Stimulated activated CD8-positive, alpha-beta memory T cell treated with anti-CD3 and anti-CD28 coated beads, Interleukin-12 subunit alpha, Interleukin-12 subunit beta, amount 100 ng/mL, for 24 hours (primary cell): ENCODE results near the gene DNMBP.
"Not testable (repeated sequence)": the region's sequence is repeated elsewhere in the genome, so short reads cannot be mapped to it uniquely, and the experiment has no call there.

Experiments used
- DNase-seq: peaks from one replicate; pipeline ENCODE4 v3.0.0-alpha.2; 2020; ENCODE audit errors: extremely low read depth

DNMBP gene

DNA sequence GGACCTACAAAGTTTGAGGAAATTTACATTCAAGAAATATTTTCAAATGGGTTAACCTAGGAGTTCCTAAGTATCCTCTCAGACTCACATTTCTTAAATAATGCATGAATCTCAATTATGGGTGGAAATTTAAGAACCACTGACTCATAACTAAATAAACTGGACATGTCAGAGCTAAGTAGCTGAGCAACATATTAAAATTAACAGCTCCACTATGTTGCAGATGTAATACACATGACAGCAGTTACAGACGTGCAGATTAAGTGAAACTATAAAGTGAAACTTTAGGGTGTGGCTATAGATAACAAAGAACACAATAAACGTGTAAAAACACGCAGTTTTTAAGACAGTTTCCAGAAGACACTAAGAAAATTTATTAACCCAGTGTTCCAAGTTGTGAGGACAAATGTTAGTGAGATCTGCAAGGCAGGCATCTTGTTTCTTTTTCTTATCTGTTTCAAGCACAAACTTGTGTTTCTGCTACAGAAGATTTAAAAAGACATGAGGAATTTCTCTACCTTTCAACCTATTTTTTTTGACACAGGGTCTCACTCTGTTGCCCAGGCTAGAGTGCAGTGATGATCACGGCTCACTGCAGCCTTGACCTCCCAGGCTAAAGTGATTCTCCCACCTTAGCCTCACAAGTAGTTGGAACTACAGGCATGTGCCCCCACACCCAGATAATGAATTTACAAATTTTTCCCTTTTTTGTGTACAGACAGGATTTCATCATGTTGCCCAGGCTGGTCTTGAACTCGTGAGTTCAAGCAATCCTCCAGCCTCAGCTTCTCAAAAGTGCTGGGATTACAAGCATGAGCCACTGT is 25.3 kb downstream of the DNMBP start:
- DNase-seq, result no peak

DNA sequence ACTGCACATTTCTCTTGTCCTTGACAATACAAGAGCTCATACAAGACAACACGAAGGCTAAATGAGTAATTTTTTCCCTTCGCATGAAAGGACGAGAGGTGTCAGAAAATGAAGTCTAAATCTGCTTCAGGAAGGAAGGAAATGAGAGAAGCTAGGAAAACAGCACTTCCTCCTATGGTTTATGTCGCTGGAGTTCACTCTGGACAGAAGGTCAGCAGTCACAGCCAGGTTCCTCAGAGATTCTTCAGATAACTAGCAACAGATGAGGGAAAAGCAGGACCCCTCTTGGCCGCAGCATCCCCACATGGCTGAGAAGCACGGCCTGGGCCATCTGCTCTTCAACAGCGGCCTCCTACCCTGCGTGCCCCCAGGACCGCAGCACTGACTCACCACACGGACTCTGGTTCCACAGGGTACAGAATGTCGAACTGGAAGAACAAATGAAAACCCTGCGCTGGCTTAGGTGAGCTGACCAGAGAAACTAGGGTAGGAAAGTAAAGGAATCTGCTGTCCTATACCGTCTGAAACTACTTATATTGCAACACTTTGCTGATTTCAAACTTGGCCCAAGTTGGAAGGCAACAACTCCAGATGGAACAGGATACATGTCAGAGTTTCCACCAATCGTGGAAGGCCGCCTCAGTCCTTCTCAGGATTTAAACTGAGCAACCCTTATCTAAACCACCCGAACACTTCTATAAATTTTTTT is 26.3 kb downstream of the DNMBP start:
- no peak for DNase-seq

- DNase-seq, result no peak
These were observed 27.0 kb downstream of the DNMBP start for GRCh38 chr10:99982728-99983127.

DNA sequence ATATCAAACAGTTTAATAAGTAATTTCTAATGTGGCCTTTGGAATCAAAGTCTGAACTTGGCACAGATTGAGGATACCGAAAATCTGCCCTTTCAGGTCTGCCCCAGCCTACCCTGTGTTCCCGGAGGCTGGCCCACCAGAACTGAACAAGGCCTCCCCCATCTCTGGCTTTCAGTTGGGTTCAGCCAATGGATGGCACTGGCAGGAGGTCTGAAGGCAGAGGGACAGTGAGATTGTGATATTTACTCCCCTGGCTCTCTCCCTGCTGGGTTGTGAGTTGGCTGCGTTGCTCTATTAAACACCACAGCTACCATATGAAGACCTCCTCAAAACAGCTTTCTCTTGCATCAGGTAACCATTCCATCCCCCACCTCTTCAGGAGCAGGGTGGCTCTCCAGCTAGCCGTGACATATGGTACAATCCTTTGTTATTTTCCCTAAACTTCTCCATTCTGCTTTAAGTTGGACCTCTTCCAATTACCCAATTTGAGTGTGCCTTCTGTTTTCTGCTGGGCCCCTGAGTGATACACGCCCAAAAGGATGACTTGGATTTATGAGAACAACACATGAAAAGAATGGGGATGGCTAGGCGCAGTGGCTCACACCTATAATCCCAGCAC is 28.1 kb downstream of the DNMBP start:
- DNase-seq, result no peak

DNA sequence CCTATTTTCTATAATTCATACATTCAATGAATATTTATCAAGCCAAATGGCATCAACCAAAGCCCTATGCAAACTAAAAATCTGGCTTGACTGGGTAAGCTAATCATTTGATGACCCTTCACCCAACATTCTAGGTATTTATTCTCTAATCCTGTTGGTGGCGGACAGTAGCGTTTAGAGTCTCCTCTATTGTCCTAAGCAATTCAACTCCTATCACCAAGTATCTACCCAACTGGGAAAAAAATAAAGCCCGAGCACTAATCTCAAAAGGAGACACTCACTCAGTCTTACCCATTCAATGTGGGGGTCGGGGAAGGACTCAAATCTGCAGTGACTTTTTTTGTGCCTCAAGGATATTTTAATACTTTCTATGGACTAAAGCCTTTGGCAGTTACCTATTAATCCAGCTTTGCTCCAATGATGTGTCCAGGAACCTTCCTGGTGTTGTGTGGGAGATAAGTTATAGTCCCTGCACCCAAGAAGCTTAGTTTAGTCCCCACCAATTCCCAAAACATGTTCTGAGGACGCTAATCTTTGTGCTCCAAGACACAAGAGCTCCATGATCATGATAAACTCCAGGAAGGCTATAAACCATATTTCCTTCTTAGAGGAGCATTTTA is 30.6 kb downstream of the DNMBP start:
- DNase-seq, result no peak

DNA sequence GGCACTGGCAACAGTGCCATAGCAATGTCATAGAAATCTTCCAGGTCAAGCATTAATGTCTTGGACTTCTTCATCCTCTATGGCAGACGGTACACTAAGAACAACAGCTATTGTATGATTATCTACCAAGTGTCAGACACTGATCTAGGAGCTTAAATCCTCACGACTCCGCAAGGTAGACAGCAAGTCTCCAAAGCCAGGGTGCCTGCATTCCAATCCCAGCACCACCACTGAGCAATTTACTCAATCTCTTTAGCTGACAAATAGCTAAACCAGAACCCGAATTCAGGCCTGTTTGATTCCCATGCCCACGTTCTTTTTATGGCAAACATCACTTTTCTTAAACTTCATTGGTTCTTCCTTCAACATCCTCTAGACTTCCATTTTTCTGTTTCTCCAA is 31.8 kb downstream of the DNMBP start:
- no peak for DNase-seq

- DNase-seq, result no peak
These were observed 32.7 kb downstream of the DNMBP start for GRCh38 chr10:99976886-99977665.

DNA sequence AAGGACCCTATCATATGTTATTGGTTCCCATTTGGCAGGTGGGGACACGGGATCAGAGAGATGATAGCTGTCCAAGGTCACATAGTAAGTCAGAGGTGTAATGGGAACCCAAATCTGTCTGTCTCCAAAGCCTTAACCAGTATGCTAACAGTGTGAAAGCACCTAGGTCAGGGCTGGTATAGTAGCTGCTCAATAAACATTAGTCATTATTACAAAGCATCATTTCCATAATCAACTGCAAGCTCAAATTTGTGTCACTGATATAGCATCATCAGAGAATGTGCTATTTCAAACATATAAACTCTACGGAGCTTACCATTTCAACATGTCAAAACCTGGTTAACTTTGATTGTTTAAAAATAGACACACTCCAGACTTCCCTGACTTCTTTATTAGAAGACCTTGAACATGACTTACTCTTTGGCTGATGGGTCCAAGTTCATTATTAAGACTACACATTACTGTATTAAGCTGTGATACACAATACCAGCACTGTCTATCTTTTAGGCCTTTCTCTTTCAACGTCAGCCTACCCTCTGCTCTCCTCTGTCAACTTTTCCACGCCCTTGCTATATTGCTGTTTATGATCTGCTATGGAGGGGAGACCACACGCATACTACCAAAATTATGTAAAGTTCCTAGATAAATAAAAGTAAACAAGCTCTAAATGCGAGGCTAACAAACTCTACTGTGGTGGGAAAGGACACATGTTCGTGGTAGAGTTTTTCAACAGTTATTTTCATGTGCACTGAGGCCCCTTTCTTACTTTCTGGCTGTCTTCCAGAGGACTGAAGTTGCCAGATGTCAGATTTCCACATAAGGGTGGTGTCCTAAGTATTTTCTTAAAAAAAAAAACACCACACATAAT is 33.6 kb downstream of the DNMBP start:
- no peak for DNase-seq

DNA sequence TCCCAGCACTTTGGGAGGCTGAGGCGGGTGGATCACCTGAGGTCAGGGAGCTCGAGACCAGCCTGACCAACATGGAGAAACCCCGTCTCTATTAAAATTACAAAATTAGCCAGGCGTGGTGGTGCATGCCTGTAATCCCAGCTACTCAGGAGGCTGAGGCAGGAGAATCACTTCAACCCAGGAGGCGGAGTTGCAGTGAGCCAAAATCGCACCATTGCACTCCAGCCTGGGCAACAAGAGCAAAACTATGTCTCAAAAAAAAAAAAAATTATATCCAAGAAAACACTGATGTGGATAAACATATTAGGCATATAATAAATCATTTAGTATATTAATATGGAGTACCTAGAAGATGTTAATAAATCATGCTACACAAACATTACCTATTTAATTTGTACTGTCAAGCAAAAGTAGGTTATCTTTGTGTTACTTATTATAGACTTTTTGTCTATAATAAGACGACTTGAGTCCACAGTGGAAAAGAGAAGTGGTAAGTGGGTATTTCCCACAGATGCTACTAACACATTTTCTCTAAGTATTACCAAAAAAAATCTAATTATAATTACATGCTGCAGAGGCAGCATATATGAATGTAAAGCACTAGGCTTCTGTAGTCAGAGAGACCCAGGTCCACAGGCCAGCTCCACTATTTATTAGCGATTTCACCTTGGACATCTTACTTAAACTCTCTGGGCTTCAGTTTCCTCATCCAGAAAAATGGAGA is 34.5 kb downstream of the DNMBP start:
- DNase-seq, result no peak

DNA sequence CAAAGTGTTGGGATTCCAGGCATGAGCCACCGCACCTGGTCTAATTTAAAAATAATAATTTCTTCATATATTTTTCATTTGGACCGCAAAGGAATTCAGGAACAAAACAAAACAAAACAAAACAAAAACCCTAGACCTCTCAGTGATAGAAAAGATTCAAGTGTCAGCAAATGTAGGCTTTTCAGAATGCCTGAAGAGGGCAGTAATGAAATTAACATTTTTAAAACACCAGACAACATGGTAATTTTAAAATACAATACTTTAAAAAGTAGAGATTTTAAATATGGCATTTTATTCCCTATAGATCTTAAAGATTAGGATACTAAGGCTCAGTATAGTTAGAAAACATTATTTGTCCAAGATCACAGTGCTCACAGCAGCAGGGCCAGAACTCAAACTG is 36.6 kb downstream of the DNMBP start:
- DNase-seq, result no peak

GRCh38 chr10:99967961-99968360 is 41.8 kb downstream of the DNMBP start:
- no peak for DNase-seq

DNA sequence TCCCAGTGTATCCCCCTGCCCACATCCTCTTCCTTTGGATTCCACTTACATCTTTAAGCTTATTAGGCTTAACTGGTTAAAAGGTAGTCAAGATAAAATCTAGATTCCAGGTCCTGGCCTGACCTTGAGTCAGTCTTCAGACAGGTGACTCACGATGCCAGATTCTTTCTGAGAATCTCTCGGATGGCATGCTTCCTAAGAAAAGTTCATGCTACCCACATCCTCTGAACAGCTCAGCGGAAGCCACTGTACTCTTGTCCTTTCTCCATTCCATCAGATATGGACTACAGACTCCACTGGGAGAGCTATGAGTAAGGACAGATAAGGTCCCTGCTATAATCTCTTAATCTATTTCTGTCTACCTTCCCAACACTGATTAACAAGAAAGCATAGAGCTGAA is 43.4 kb downstream of the DNMBP start:
- DNase-seq, result no peak

GRCh38 chr10:99965700-99966099 is 44.0 kb downstream of the DNMBP start:
- no peak for DNase-seq

GRCh38 chr10:99964791-99965190 is 45.0 kb downstream of the DNMBP start:
- no peak for DNase-seq

DNA sequence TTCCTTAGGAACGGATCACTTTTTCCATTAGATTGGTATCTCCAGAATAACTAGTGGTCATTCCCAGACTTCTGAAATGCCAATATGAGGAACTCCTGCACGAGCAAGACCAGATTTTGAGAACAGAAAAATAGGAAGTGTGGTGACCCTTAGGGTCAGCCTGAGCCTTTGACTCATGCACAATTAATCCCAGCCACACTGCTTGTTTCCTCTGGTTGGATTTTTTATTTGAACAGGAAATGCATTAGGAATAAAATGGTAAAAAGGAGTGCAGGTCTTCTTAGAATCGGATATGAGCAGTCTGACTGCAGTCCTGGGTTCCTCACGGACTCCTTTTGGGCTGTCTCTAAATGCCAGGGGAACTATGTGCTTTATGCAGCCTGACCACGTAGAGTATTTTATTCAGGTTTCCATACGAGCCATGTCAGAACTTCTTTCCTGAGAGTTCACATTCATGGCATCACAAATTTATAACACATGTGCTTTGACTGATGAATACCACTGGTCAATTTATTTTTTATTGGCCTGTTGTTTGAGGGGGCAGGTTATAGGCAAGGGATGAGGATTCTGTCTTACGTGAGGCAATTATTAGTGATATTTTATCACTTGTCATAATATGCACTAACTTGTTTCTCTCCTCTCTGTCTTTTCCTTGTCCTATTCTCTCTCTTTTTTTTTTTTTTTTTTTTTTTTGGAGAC is 46.1 kb downstream of the DNMBP start:
- not testable (repeated sequence) for DNase-seq

DNA sequence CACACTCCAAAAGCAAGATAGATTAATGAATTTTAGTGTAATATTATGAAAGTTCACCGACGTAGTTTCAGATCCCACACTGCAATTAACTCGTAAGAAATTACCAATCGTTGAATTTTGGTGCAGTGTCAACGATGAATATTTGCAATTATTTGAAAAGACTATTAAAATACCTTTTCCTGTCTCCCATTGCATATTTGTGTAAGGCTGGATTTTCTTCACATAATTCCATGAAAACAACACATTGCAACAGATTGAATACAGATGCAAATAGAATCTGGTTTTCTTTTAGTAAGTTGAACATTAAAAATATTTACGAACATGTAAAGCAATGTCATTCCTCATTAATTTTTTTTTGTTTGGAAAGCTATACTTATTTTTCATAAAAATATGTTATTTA is 50.9 kb downstream of the DNMBP start:
- no peak for DNase-seq

- no peak for DNase-seq
These were observed 51.4 kb downstream of the DNMBP start for GRCh38 chr10:99958302-99958701.

GRCh38 chr10:99953510-99953909 is 56.2 kb downstream of the DNMBP start:
- DNase-seq, result not testable (repeated sequence)

DNA sequence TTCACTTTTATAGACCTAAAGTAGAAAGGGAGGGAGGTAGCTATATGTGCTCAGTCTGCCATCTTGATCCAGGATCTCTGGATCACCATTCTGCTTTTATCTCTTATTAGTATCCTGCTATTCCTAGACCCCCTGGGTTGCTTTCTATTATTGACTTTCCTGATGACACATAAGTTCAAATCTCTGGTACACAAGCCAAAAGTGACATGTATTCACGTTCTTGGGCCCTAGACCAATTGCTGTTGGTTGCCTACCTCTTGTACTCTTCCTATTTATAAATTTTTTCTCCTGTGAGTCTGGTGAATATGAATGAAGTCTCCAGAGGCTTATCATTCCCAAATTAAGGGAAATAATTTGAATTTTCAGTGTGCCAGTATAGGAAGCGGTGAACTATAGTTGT is 56.9 kb downstream of the DNMBP start:
- no peak for DNase-seq
